Left ventricle myocardium inferior (tissue), 1 donor: ENCODE measurements around the gene AP3D1. TPM values are rescaled to one million over a fixed set of nuclear protein-coding genes. Genes with fewer than 3 reads are reported as not detected.

Experiments
- DNase-seq: peaks from one replicate; pipeline ENCODE4 v3.0.0-alpha.2; 2020
- H3K27ac ChIP-seq: fragments of 200-600 bp; replicated peaks from 2 replicates; pipeline ENCODE4 v1.8.0; 2021
- H3K27me3 ChIP-seq: fragments of 200-600 bp; 2 replicates; pipeline ENCODE4 v1.8.0; 2021; ENCODE audit warnings: low read depth
- H3K36me3 ChIP-seq: fragments of 200-600 bp; 2 replicates; pipeline ENCODE4 v1.8.0; 2021
- H3K4me1 ChIP-seq: fragments of 200-600 bp; 2 replicates; pipeline ENCODE4 v1.8.0; 2021
- H3K4me3 ChIP-seq: fragments of 200-600 bp; 2 replicates; pipeline ENCODE4 v1.8.0; 2021; ENCODE audit warnings: mild to moderate bottlenecking, moderate library complexity
- H3K9me3 ChIP-seq: fragments of 200-600 bp; replicated peaks from 2 replicates; pipeline ENCODE4 v1.8.0; 2021
- intact Hi-C: fragments of 100-400 bp; cut with micrococcal nuclease; formaldehyde crosslinking; loops from one replicate; pipeline ENCODE4 v1.11.0; 2022
- total RNA-seq: library from RNA; stranded (reverse); fragmentation: NEBNext Ultra II Directional; extraction: Animal tissue kit (Norgen Biotek cat#: 25700); gene quantifications from one replicate; pipeline ENCODE4 v1.2.1, GENCODE V29; 2021
- TF ChIP-seq, protein P1 (sequence below): fragments of 200-600 bp; IDR thresholded peaks from 2 replicates; pipeline ENCODE4 v1.8.0; 2021; ENCODE audit warnings: antibody characterized with exemption, mild to moderate bottlenecking, borderline replicate concordance
- donor health status: DM: no; HTN: yes; CAD: no; lungs with severe emphysema.

Gene AP3D1
- total RNA-seq, 1 donor from 2014 or later: 75.4 TPM

DNA sequence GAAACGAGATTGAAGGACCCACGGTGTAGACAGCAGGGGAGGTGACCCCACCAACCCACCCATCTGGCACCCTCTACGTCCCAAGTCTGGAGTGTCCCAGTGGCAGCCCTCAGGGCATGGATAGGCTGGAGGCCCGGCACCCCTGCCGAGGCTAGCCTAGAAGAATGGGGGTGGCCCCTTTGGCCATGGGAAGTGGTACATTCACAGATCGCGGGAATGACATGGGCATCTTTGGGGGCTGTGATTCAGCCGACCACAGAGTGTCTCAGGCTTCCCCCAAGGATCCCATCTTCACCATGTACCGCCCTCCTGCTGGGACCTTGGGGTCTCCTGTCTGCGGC lies 89.0 kb downstream of the AP3D1 start:
- no peaks in the 10 kb centered on the region for H3K9me3 ChIP-seq
- peak overlapping the region; percentile 100 for H3K27ac ChIP-seq
- H3K4me1 ChIP-seq: peaks cover 71% of the 10 kb centered on the region
- intact Hi-C loops: no loop called here
- no peaks in the 10 kb centered on the region for H3K27me3 ChIP-seq
- H3K4me3 ChIP-seq: peak overlapping the region; percentile 75
- H3K36me3 ChIP-seq: no peaks in the 10 kb centered on the region
- TF ChIP-seq, protein P1, sequence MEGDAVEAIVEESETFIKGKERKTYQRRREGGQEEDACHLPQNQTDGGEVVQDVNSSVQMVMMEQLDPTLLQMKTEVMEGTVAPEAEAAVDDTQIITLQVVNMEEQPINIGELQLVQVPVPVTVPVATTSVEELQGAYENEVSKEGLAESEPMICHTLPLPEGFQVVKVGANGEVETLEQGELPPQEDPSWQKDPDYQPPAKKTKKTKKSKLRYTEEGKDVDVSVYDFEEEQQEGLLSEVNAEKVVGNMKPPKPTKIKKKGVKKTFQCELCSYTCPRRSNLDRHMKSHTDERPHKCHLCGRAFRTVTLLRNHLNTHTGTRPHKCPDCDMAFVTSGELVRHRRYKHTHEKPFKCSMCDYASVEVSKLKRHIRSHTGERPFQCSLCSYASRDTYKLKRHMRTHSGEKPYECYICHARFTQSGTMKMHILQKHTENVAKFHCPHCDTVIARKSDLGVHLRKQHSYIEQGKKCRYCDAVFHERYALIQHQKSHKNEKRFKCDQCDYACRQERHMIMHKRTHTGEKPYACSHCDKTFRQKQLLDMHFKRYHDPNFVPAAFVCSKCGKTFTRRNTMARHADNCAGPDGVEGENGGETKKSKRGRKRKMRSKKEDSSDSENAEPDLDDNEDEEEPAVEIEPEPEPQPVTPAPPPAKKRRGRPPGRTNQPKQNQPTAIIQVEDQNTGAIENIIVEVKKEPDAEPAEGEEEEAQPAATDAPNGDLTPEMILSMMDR: no peak
- no peak for DNase-seq

DNA sequence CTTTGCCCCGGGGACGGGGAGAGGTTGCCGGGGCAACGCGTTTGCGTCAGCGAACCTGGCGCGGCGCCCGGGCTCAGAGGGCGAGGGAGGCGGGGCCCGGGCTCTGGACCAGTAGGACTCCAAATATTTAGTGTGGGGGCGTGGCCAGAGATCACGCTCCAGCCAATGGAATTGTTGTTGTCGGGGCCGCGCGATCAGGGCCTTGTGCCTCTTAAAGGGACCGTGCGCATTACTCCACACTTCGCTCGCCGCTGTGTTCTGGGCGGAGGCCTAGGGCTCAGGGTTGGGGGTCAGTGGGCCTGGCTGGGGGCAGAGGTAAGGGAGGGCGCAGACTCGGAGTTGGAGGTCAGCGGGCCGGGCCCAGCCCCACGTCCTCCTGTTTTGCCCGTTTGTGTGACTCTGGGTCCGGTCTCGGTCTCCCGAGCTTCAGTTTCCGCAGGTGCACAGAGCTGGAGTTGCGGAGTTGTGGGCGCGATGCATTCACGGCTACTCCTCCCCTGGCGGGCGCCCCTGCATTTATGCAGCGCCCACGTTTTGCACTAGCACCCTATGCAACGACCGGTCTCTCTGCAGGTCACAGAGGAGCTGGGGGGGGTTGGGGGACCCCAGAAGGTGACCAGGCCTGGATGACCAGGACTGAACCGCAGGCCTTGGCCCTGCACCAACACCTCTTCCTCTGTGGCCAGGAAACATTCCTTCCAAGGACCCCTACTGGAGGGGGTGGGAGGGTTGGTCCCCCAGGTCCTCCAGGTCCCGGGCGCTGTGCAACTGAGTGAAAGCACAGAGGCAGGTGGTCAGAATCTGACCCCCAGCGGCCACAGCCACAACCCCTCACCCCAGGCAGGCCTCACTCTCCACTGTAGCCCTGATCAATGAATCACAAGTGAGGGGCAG lies 89.6 kb downstream of the AP3D1 start:
- H3K27ac ChIP-seq: peak overlapping the region; percentile 100
- peak; percentile 99 for DNase-seq
- no peaks in the 10 kb centered on the region for H3K36me3 ChIP-seq
- H3K9me3 ChIP-seq: no peaks in the 10 kb centered on the region
- peak overlapping the region; percentile 75 for H3K4me3 ChIP-seq
- peaks cover 77% of the 10 kb centered on the region for H3K4me1 ChIP-seq
- TF ChIP-seq, protein P1: no peak
- intact Hi-C loops: no loop called here
- H3K27me3 ChIP-seq: no peaks in the 10 kb centered on the region

DNA sequence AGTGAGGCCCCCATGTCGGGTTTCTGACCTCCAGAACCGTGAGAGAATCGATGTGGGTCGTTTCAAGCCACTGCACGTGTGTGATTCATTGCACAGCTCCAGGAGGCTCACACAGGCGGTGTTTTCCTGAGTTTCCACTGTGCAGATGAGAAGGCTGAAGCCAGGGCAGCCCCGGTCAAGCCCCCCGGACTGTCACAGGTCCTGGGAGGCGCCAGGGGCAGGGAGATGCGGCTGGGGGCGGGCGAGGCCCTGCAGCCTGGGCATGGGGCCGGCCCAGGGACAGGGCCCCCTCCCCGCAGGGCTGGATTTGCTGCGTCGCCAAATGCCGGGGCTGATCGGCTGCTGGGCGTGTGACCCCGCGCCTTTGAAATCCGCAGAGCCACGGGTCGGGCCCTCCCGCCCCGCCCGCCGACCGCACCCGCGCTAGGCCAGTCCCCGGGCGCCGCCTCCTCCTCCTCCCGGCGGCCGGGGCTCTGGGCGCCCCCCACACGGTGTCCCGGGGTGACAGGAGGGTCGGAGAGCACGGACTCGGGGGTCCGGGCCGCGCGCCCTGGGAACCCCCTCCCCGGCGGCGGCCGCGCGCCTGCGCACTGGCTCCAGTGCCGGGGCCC lies 90.4 kb downstream of the AP3D1 start:
- DNase-seq: peak; percentile 81
- peak overlapping the region; percentile 100 for H3K27ac ChIP-seq
- no peaks in the 10 kb centered on the region for H3K36me3 ChIP-seq
- no peaks in the 10 kb centered on the region for H3K27me3 ChIP-seq
- TF ChIP-seq, protein P1: no peak
- H3K4me1 ChIP-seq: peaks cover 83% of the 10 kb centered on the region
- intact Hi-C loops: no loop called here
- no peaks in the 10 kb centered on the region for H3K9me3 ChIP-seq
- H3K4me3 ChIP-seq: peak overlapping the region; percentile 75

DNA sequence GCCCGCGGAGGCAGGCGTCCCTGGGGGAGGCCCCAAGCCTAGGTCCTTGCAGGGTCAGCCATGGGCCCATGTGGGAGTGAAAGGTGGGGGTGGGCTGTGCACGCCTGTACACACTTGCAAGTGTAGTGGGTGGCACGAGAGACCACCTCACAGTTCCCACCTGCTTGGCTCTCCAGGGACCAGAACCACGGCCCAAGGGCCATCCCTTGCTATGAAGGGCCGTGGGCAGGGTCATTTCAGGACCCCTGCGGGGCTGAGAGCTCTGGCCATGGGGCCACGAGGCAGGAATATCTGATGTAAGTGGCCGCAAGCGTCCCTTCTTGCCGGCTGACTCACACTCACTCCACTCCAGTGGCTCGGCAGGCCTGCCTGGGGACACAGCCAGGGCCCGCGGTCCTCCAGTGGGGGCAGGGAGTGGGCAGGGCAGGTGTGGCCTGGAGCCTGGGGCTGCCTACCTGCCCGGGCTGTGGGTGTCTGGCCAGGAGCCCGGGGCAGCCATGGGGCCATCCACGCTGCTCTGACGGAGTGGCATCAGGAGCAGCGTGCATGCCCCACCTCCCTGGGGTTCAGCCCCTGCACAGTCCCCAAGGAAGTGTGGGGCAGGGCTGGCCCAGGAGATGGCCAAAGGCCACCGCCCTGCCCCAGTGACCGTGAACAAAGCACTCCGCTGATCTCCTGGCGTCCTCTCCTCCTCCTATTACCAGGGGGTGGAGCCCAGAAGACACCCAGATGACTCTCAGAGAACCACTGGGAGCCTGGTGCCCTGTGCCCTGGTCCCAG lies 91.8 kb downstream of the AP3D1 start:
- intact Hi-C loops: no loop called here
- TF ChIP-seq, protein P1: no peak
- peaks cover 95% of the 10 kb centered on the region for H3K4me1 ChIP-seq
- no peaks in the 10 kb centered on the region for H3K9me3 ChIP-seq
- DNase-seq: no peak
- H3K36me3 ChIP-seq: no peaks in the 10 kb centered on the region
- peak overlapping the region; percentile 100 for H3K27ac ChIP-seq
- peak overlapping the region; percentile 75 for H3K4me3 ChIP-seq
- H3K27me3 ChIP-seq: no peaks in the 10 kb centered on the region

DNA sequence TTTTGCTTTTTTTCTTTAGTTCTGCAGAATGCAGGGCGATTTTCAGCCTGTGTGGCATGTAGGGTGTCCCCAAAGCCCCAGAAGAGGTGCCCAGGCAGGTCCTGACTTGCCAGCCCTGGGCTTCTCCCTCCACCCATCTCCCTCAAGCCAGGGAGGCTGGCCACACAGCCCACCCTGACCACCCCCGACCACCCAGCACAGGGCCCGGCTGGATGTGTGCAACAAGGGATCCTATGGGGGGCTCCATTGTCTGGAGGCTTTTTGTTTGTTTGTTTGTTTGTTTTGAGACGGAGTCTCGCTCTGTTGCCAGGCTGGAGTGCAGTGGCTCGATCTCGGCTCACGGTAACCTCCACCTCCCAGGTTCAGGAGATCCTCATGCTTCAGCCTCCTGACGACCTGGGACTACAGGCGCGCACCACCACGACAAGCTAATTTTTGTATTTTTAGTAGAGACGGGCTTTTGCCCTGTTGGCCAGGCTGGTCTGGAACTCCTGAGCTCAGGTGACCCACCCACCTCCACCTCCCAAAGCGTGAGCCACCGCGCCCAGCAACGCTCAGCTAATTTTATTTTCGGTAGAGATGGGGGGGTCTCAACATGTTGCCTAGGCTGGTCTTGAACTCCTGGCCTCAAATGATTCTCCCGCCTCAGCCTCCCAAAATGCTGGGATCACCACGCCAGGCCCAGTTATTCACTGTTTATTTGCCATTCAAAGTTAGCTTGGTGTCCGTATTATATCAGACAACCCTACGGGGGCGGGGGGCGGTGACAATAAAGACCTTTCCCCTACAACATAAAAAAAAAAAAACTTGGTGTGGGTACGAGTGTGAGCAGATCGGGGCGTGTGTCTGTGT lies 92.6 kb downstream of the AP3D1 start:
- Histone ChIP-seq H3K4me3 (no peak overlapping the region), H3K4me1 (peaks cover 95% of the 10 kb centered on the region)

More for the DNA sequence above, 92.6 kb downstream of the AP3D1 start:
- TF ChIP-seq, protein P1: no peak
- Histone ChIP-seq H3K27me3 (no peaks in the 10 kb centered on the region), H3K9me3 (no peaks in the 10 kb centered on the region), H3K36me3 (no peaks in the 10 kb centered on the region), H3K27ac (peak overlapping the region; percentile 100)
- intact Hi-C loops: no loop called here
- no peak for DNase-seq
